NT2/D1 (cell line): ENCODE data around the gene PML.

Experiments used
- YY1 ChIP-seq: IDR thresholded peaks from 2 replicates; pipeline ENCODE4 v1.6.1; 2011; ENCODE audit not compliant: insufficient read length, insufficient read depth
- ZNF274 ChIP-seq: IDR thresholded peaks from 2 replicates; pipeline ENCODE4 v1.6.1; 2011; ENCODE audit warnings: mild to moderate bottlenecking, low read depth, low read length

- TF ChIP-seq YY1 (no peak), ZNF274 (no peak)
Observed at GRCh38 chr15:73985101-73985873, 9.2 kb upstream of the PML start.
